Neural crest cell (in vitro differentiated cells): ENCODE measurements around the gene CAPZB. TPM values are rescaled to one million over a fixed set of nuclear protein-coding genes. Genes with fewer than 3 reads are reported as not detected.

Experiments used
- DNase-seq: peaks from one replicate; pipeline ENCODE4 v3.0.0; 2021; ENCODE audit warnings: low read depth, mixed read lengths, low spot score
- H3K27ac Mint-ChIP-seq: one replicate; pipeline ENCODE4 v1.8.0; 2021; ENCODE audit warnings: mild to moderate bottlenecking, mixed read lengths; ENCODE audit not compliant: unreplicated experiment
- H3K27me3 Mint-ChIP-seq: 2 replicates; pipeline ENCODE4 v1.8.0; 2021; ENCODE audit warnings: low read depth, mild to moderate bottlenecking, mixed read lengths
- H3K36me3 Mint-ChIP-seq: 2 replicates; pipeline ENCODE4 v1.8.0; 2021; ENCODE audit warnings: low read depth, mild to moderate bottlenecking, mixed read lengths
- H3K4me1 Mint-ChIP-seq: 2 replicates; pipeline ENCODE4 v1.8.0; 2021; ENCODE audit warnings: mixed read lengths
- H3K4me3 Mint-ChIP-seq: one replicate; pipeline ENCODE4 v1.8.0; 2021; ENCODE audit warnings: mild to moderate bottlenecking, mixed read lengths
- H3K9me3 Mint-ChIP-seq: 2 replicates; pipeline ENCODE4 v1.8.0; 2021; ENCODE audit warnings: mixed read lengths
- total RNA-seq: library from RNA; stranded (reverse); gene quantifications from 2 replicates; pipeline ENCODE4 v1.2.1, GENCODE V29; 2021
- TF ChIP-seq, protein P1 (sequence below): fragments of 200-600 bp; sonication (generic); conservative IDR thresholded peaks from 2 replicates; pipeline ENCODE4 v1.5.0; 2021; ENCODE audit warnings: antibody characterized with exemption, mild to moderate bottlenecking

Gene CAPZB
- total RNA-seq, 1 donor from 2014 or later = 256 TPM

DNA sequence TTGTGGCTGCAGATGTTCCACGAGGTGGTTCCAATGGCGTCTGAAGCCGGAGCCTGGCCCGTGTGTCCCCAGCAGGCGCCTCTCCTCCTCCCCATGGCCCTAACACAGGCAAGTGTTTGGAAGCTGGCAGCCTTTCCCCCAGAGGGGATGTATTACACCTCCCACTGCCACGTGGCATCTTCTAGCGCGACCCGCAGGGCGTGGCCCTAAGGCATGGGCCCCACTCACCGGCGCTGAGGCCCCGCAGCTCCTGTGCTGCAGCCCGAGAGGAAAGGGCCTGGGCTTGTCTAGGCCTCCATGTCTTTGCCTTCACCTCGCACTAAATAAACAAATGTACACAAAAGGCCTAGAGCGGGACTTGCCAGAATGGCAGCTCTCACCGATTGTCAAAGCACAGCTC lies 135.3 kb downstream of the CAPZB start:
- Mint-ChIP-seq H3K36me3 (peaks cover 7% of the 10 kb centered on the region), H3K27me3 (no peaks in the 10 kb centered on the region), H3K27ac (no peak overlapping the region)

DNA sequence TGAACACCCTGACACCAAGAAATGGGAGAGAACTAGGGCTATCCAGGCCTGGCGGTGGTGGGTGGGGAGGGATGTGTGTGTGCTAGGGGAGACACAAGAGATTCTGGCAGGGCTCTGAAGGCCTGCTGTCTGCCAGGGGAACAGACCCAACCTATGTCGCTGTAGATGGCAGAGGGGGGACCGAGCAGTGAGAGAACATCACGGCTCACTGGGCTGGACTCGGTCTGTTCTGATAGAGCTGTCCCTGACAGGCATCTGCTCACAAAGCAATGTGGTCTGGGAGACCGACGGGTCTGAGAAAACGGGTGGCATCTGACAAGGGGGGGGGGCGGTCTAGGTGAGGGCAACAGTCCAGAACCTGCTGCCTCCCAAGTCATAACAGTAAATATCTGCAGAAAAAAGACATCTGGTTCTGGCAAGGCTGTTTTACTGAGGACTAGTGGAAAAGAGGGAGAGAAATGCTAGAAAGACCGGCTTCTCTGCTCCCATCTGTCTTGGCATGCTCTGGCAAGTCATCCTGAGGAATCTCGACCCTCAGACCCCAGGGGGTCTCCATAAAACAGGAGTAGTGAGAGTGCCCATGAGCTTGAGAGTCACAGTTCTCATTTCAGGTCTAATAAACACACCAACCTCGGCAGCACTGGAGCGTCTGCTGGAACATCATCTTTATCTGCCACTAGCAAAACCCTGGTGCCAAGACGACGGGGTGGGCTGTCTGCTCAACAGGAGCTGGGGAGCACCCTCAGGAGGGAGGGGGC lies 136.7 kb downstream of the CAPZB start:
- no peak for DNase-seq
- peak overlapping the region; percentile 67 for H3K27ac Mint-ChIP-seq
- no peaks in the 10 kb centered on the region for H3K9me3 Mint-ChIP-seq
- no peaks in the 10 kb centered on the region for H3K27me3 Mint-ChIP-seq
- TF ChIP-seq, protein P1, sequence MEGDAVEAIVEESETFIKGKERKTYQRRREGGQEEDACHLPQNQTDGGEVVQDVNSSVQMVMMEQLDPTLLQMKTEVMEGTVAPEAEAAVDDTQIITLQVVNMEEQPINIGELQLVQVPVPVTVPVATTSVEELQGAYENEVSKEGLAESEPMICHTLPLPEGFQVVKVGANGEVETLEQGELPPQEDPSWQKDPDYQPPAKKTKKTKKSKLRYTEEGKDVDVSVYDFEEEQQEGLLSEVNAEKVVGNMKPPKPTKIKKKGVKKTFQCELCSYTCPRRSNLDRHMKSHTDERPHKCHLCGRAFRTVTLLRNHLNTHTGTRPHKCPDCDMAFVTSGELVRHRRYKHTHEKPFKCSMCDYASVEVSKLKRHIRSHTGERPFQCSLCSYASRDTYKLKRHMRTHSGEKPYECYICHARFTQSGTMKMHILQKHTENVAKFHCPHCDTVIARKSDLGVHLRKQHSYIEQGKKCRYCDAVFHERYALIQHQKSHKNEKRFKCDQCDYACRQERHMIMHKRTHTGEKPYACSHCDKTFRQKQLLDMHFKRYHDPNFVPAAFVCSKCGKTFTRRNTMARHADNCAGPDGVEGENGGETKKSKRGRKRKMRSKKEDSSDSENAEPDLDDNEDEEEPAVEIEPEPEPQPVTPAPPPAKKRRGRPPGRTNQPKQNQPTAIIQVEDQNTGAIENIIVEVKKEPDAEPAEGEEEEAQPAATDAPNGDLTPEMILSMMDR = no peak
- H3K4me1 Mint-ChIP-seq = no peaks in the 10 kb centered on the region
- H3K4me3 Mint-ChIP-seq = no peak overlapping the region
- peaks cover 4% of the 10 kb centered on the region for H3K36me3 Mint-ChIP-seq

More for the DNA sequence above, 135.3 kb downstream of the CAPZB start:
- Mint-ChIP-seq H3K4me1 (no peaks in the 10 kb centered on the region), H3K9me3 (no peaks in the 10 kb centered on the region), H3K4me3 (no peak overlapping the region)
- DNase-seq = no peak
- TF ChIP-seq, protein P1 = no peak

DNA sequence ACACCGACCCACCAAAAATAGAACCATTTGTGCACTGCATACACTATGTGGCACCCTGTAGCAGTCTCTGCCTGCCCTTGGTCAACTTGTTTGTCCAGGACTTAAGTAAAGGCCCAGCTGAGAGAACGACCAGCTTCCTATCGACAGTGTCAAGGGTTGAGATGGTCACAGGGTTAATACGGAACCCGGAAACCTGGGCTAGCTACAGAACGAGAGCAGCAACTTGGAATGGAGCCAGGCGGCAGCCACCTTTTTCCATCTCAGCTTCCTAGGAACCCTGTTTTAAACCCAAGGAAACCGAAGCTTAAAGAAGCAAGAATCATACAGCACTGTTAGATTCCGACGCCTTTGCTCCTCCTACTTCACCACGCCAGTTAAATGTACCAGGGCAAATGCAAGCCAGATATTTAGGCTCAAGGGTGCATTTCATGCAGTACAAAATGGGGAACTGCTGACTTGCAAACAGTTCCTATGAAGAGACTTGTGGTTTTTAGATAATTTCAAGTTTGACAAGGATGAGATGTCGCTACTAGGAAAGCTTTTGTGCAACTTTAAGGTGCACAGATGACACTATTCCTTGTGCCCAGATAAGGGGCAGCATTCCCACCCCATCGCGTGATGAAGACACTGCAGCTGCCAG lies 137.7 kb downstream of the CAPZB start:
- no peak for DNase-seq
- no peaks in the 10 kb centered on the region for H3K9me3 Mint-ChIP-seq
- peaks cover 4% of the 10 kb centered on the region for H3K36me3 Mint-ChIP-seq
- no peak overlapping the region for H3K4me3 Mint-ChIP-seq
- H3K27me3 Mint-ChIP-seq = no peaks in the 10 kb centered on the region
- TF ChIP-seq, protein P1 = no peak
- H3K4me1 Mint-ChIP-seq = no peaks in the 10 kb centered on the region
- H3K27ac Mint-ChIP-seq = no peak overlapping the region

GRCh38 chr1:19346026-19346425 lies 139.3 kb downstream of the CAPZB start:
- peaks cover 3% of the 10 kb centered on the region for H3K36me3 Mint-ChIP-seq
- TF ChIP-seq, protein P1 = no peak
- H3K9me3 Mint-ChIP-seq = no peaks in the 10 kb centered on the region
- no peak for DNase-seq
- H3K4me3 Mint-ChIP-seq = no peak overlapping the region
- H3K4me1 Mint-ChIP-seq = peaks cover 10% of the 10 kb centered on the region
- H3K27me3 Mint-ChIP-seq = no peaks in the 10 kb centered on the region
- H3K27ac Mint-ChIP-seq = no peak overlapping the region

DNA sequence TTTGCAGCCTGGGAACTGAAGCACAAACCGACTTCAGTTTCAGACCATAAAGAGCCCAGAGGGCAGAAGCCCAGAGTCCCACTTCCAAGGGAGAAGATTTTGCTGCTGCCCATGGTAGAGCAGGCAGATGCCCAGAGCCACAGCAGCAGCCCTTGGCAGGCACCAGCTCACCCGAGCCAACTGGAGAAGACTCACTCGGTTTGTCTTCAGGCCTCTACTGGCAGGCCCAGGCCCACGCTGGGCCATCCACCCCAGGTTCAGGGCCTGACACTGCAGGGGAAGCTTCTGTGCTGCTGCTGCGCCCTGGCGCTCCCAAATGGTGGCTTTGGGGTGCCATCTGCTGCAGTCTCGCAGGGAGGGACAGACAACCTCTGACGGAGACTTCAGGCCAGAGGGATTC lies 139.9 kb downstream of the CAPZB start:
- TF ChIP-seq, protein P1 = no peak
- H3K4me1 Mint-ChIP-seq = peaks cover 10% of the 10 kb centered on the region
- no peaks in the 10 kb centered on the region for H3K9me3 Mint-ChIP-seq
- no peak overlapping the region for H3K4me3 Mint-ChIP-seq
- no peaks in the 10 kb centered on the region for H3K27me3 Mint-ChIP-seq
- peaks cover 3% of the 10 kb centered on the region for H3K36me3 Mint-ChIP-seq
- DNase-seq = no peak
- no peak overlapping the region for H3K27ac Mint-ChIP-seq
